MCF 10A (cell line): ENCODE results near the gene CYP3A4. TPM values are rescaled to one million over a fixed set of nuclear protein-coding genes. Genes with fewer than 3 reads are reported as not detected.
A peak's percentile ranks its signal among the peaks of the same experiment; 100 is the strongest.
"Not testable (repeated sequence)": the region's sequence is repeated elsewhere in the genome, so short reads cannot be mapped to it uniquely, and the experiment has no call there.

Source experiments
- BruUV-seq: library from RNA; stranded (reverse); fragments of 400-500 nt; replicated peaks from 2 replicates; lab custom pipeline; 2021; lab: Mats Ljungman, UMichigan
- CTCF ChIA-PET: fragments of 300-600 bp; sonication (Branson Sonifier 250); formaldehyde crosslinking; extraction: SDS; loops from one replicate; lab custom pipeline; 2021; ENCODE audit warnings: antibody characterized with exemption, inconsistent platforms; lab: Yijun Ruan, JAX
- POLR2A ChIA-PET: fragments of 300-600, 350-650 bp; sonication (Branson Sonifier 250); formaldehyde crosslinking; extraction: SDS; loops from one replicate; lab custom pipeline; 2020; ENCODE audit warnings: antibody characterized with exemption, inconsistent platforms; lab: Yijun Ruan, JAX
- DNase-seq: peaks from one replicate; pipeline ENCODE4 v3.0.0-alpha.2; 2018; ENCODE audit not compliant: unreplicated experiment
- H3K27ac Mint-ChIP-seq: one replicate; pipeline ENCODE4 v1.8.0; 2022; ENCODE audit warnings: mild to moderate bottlenecking, low read depth, mixed read lengths; ENCODE audit not compliant: unreplicated experiment
- H3K27me3 Mint-ChIP-seq: one replicate; pipeline ENCODE4 v1.8.0; 2022; ENCODE audit warnings: mixed read lengths; ENCODE audit not compliant: insufficient read depth, unreplicated experiment
- H3K36me3 Mint-ChIP-seq: one replicate; pipeline ENCODE4 v1.8.0; 2022; ENCODE audit warnings: mild to moderate bottlenecking, moderate library complexity, mixed read lengths; ENCODE audit not compliant: insufficient read depth, unreplicated experiment
- H3K4me1 Mint-ChIP-seq: one replicate; pipeline ENCODE4 v1.8.0; 2022; ENCODE audit warnings: mixed read lengths; ENCODE audit not compliant: insufficient read depth, unreplicated experiment
- H3K4me3 Mint-ChIP-seq: one replicate; pipeline ENCODE4 v1.8.0; 2022; ENCODE audit warnings: mild to moderate bottlenecking, moderate library complexity, mixed read lengths; ENCODE audit not compliant: unreplicated experiment
- H3K9me3 Mint-ChIP-seq: one replicate; pipeline ENCODE4 v1.8.0; 2022; ENCODE audit warnings: mixed read lengths; ENCODE audit not compliant: unreplicated experiment
- CTCF ChIP-seq: fragments of 200-600 bp; IDR thresholded peaks from one replicate; pipeline ENCODE4 v1.8.0; 2022; ENCODE audit warnings: antibody characterized with exemption, mild to moderate bottlenecking; ENCODE audit not compliant: unreplicated experiment
- intact Hi-C: fragments of 100-400 bp; cut with micrococcal nuclease; formaldehyde crosslinking; loops from 2 replicates; pipeline ENCODE4 v1.14.1; 2022
- total RNA-seq: library from RNA; stranded (reverse); gene quantifications from 2 replicates; pipeline ENCODE4 v1.2.3, GENCODE V29; 2022

The CYP3A4 gene
- total RNA-seq, 1 experiment from 2014 or later: not detected

- CTCF ChIA-PET: interaction anchor here (0.6 to 2.8 kb wide), 3 partner anchors 99 to 409 kb away, joined by 3 to 20 read pairs (median 7); no protein-coding TSS in a partner anchor
These were observed 46.3 kb downstream of the CYP3A4 start for GRCh38 chr7:99737726-99738125.

DNA sequence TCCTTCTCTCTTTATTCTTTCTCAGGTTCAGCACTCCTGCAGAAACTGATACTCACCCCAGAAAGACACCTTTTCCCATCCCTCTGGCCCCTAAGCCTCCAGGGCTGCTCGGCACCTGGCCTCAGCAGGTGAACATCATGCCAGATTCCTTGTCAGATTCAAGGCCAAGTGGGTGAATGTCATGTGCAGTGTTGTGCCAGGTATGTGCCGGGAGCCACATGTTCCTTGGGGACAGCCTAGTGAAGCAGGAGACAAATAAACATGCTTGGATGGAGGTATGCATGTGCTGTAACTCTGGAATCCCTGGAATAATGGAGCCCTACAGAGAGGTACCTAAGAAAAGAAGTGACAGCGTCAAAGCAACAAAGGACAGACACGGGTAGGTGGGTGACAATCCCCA is 47.3 kb downstream of the CYP3A4 start:
- H3K4me3 Mint-ChIP-seq, H3K36me3 Mint-ChIP-seq, H3K27me3 Mint-ChIP-seq, DNase-seq, H3K9me3 Mint-ChIP-seq, intact Hi-C loops, BruUV-seq: not testable (repeated sequence)
- Mint-ChIP-seq H3K27ac (peak overlapping the region; percentile 87), H3K4me1 (peaks cover 47% of the 10 kb centered on the region)
- ChIA-PET POLR2A (interaction anchor here (0.7 to 8.7 kb wide), 9 partner anchors 11 to 178 kb away, joined by 4 to 115 read pairs (median 10); partner anchors contain the start of genes CYP3A43 and ZNF655), CTCF (interaction anchor here (1.1 kb wide), 1 partner anchor 26 kb away, joined by 3 read pairs; no protein-coding TSS in a partner anchor)

More at GRCh38 chr7:99737726-99738125, 46.3 kb downstream of the CYP3A4 start:
- DNase-seq: peak; percentile 73
- Mint-ChIP-seq H3K9me3 (no peaks in the 10 kb centered on the region), H3K36me3 (peaks cover 6% of the 10 kb centered on the region), H3K4me3 (no peak overlapping the region), H3K4me1 (peaks cover 47% of the 10 kb centered on the region), H3K27me3 (no peaks in the 10 kb centered on the region), H3K27ac (peak overlapping the region; percentile 87)
- POLR2A ChIA-PET: interaction anchor here (0.8 to 8.7 kb wide), 18 partner anchors 10 to 233 kb away, joined by 3 to 115 read pairs (median 8); partner anchors contain the start of genes CYP3A43, CYP3A5, FAM200A and ZKSCAN5
- intact Hi-C loops: no loop called here
- BruUV-seq: no TSS peak
- TF ChIP-seq CTCF: no peak

GRCh38 chr7:99734987-99735386 is 49.0 kb downstream of the CYP3A4 start, which contains the start of gene CYP3A7:
CYP3A7 (minus strand) TSS chr7:99735196; CDS start chr7:99735093, 103 bp downstream.
- Mint-ChIP-seq H3K36me3 (no peaks in the 10 kb centered on the region), H3K4me3 (no peak within 1 kb of the TSS), H3K4me1 (peaks cover 31% of the 10 kb centered on the region), H3K27ac (no peak within 1 kb of the TSS), H3K27me3 (no peaks in the 10 kb centered on the region), H3K9me3 (no peaks in the 10 kb centered on the region)
- no peak for TF ChIP-seq CTCF
- CTCF ChIA-PET: no interaction called here
- DNase-seq: no peak
- BruUV-seq: no TSS peak
- intact Hi-C loops: no loop called here
- POLR2A ChIA-PET: interaction anchor here (1.0 kb wide), 2 partner anchors 94 to 100 kb away, joined by 3 to 6 read pairs; no protein-coding TSS in a partner anchor

DNA sequence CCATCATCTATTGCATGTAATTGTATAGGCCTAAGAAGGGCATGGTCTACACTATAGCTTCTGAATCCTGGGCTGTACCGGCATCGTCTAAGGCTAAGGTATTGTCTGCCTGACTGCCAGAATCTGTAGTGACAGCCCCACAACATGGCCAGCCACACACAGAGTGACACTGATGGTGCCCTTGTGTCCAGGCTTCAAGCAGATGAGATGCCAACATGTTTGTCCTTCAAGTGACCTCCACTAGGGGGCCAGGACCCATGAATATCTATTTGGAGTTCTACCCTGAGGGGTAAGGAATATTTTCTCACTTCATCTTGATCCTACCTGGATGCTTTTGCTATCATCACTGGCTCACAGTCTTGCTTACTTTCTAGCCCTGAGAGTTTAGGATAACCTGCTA is 50.5 kb downstream of the CYP3A4 start:
- H3K9me3 Mint-ChIP-seq: no peaks in the 10 kb centered on the region
- H3K36me3 Mint-ChIP-seq: no peaks in the 10 kb centered on the region

More for the DNA sequence above, 50.5 kb downstream of the CYP3A4 start:
- Mint-ChIP-seq H3K27ac (no peak overlapping the region), H3K4me1 (peaks cover 30% of the 10 kb centered on the region), H3K4me3 (no peak overlapping the region), H3K27me3 (no peaks in the 10 kb centered on the region)
- DNase-seq: no peak
- CTCF ChIA-PET: no interaction called here
- no TSS peak for BruUV-seq
- intact Hi-C loops: no loop called here
- POLR2A ChIA-PET: no interaction called here
- TF ChIP-seq CTCF: peak; percentile 28
